Keratinocyte (primary cell): Measurements from ENCODE around the gene TYROBP. TPM values are rescaled to one million over a fixed set of nuclear protein-coding genes. Genes with fewer than 3 reads are reported as not detected.

Experiments used
- DNase-seq: peaks from one replicate; pipeline ENCODE4 v3.0.0-alpha.2; 2011; ENCODE audit warnings: low read depth, missing footprints, low spot score
- FAIRE-seq: peaks from 2 replicates; lab custom pipeline; 2011; peaks lifted over from hg19 to GRCh38; lab: Jason Lieb, UNC
- H2AFZ ChIP-seq: 2 replicates; pipeline ENCODE4 v1.6.0; 2012; ENCODE audit warnings: low read length, control low read depth, inconsistent platforms; ENCODE audit not compliant: control insufficient read depth
- H3K27ac ChIP-seq: 2 replicates; pipeline ENCODE4 v1.5.1; 2011; ENCODE audit warnings: low read length; ENCODE audit not compliant: control insufficient read depth, insufficient read depth
- H3K27me3 ChIP-seq: 3 replicates; pipeline ENCODE4 v1.6.0; 2011; ENCODE audit warnings: low read length; ENCODE audit not compliant: control insufficient read depth, insufficient read depth; ENCODE audit errors: extremely low read depth
- H3K36me3 ChIP-seq, 2 experiments: 2 replicates in 1 of 2; 3 replicates in 1 of 2; pipeline ENCODE4 v1.5.1; 2011; ENCODE audit warnings: low read length in 2 of 2, mild to moderate bottlenecking in 1 of 2; ENCODE audit not compliant: control insufficient read depth in 2 of 2, insufficient read depth in 2 of 2; ENCODE audit errors: extremely low read depth in 1 of 2
- H3K4me1 ChIP-seq: 3 replicates; pipeline ENCODE4 v1.5.1; 2011; ENCODE audit warnings: low read length; ENCODE audit not compliant: control insufficient read depth, insufficient read depth; ENCODE audit errors: extremely low read depth
- H3K4me2 ChIP-seq: 3 replicates; pipeline ENCODE4 v1.6.0; 2011; ENCODE audit warnings: low read depth, low read length; ENCODE audit not compliant: control insufficient read depth, insufficient read depth; ENCODE audit errors: extremely low read depth
- H3K4me3 ChIP-seq, 3 experiments: fragments of 200-600 bp in 1 of 3; sonication (generic) in 1 of 3; 2 replicates in 2 of 3; 3 replicates in 1 of 3; pipeline ENCODE4 v1.5.1; 2011 to 2016; ENCODE audit warnings: low read length in 3 of 3, mild to moderate bottlenecking in 3 of 3, control low read depth in 2 of 3, inconsistent platforms in 1 of 3, low read depth in 1 of 3, mixed read lengths in 1 of 3, mixed run types in 1 of 3, moderate library complexity in 1 of 3; ENCODE audit not compliant: control insufficient read depth in 2 of 3, insufficient read depth in 2 of 3; ENCODE audit errors: extremely low read depth in 1 of 3
- H3K79me2 ChIP-seq: 2 replicates; pipeline ENCODE4 v1.6.0; 2012; ENCODE audit warnings: low read length; ENCODE audit not compliant: control insufficient read depth, insufficient read depth
- H3K9ac ChIP-seq: 3 replicates; pipeline ENCODE4 v1.6.0; 2011; ENCODE audit warnings: low read length; ENCODE audit not compliant: control insufficient read depth, insufficient read depth; ENCODE audit errors: extremely low read depth
- H3K9me1 ChIP-seq: 3 replicates; pipeline ENCODE4 v1.6.0; 2011; ENCODE audit warnings: low read length; ENCODE audit not compliant: control insufficient read depth, insufficient read depth; ENCODE audit errors: extremely low read depth
- H3K9me3 ChIP-seq: 2 replicates; pipeline ENCODE4 v1.5.1; 2012; ENCODE audit warnings: low read depth, low read length; ENCODE audit not compliant: control insufficient read depth
- H4K20me1 ChIP-seq: 3 replicates; pipeline ENCODE4 v1.6.0; 2011; ENCODE audit warnings: low read length; ENCODE audit not compliant: control insufficient read depth, insufficient read depth; ENCODE audit errors: extremely low read depth
- EZH2 ChIP-seq: IDR thresholded peaks from one replicate; pipeline ENCODE4 v1.6.1; 2012; ENCODE audit warnings: inconsistent platforms, mild to moderate bottlenecking, low read length, moderate library complexity
- dilution Hi-C: fragments of 300-500 bp; cut with MboI; formaldehyde crosslinking; loops from one replicate; pipeline ENCODE4 v1.7.0; 2020; ENCODE audit warnings: low sequenced_read_pairs; ENCODE audit not compliant: extremely low pct_ligation_motif_present
- polyA plus RNA-seq, 5 experiments: library from polyadenylated mRNA; depleted of rRNA in 3 of 5; stranded (reverse) in 3 of 5; stranded (forward) in 1 of 5; unstranded in 1 of 5; fragments of >200 nt; gene quantifications; 1 replicate in 1 of 5; 2 replicates in 3 of 5; 3 replicates in 1 of 5; pipeline versions ENCODE4 v1.2.1 to v1.2.3, GENCODE V29; 2011 to 2012; ENCODE audit warnings: missing spikeins in 2 of 5, low read depth in 1 of 5, low replicate concordance in 1 of 5
- TF ChIP-seq, protein P1 (sequence below), 3 experiments: IDR thresholded peaks in 1 of 3; conservative IDR thresholded peaks in 1 of 3; optimal IDR thresholded peaks in 1 of 3; 2 replicates in 2 of 3; 3 replicates in 1 of 3; pipeline versions ENCODE3 to v1.5.1; 2011; ENCODE audit warnings: low read length in 3 of 3, mild to moderate bottlenecking in 3 of 3, moderate library complexity in 2 of 3, control low read depth in 1 of 3, inconsistent platforms in 1 of 3; ENCODE audit not compliant: insufficient read depth in 2 of 3; ENCODE audit errors: extremely low read depth in 1 of 3

Gene TYROBP
- polyA plus RNA-seq, 1 donor (not counting 4 experiments of a cell fraction or from before 2014, with no cell fraction given): not detected

DNA sequence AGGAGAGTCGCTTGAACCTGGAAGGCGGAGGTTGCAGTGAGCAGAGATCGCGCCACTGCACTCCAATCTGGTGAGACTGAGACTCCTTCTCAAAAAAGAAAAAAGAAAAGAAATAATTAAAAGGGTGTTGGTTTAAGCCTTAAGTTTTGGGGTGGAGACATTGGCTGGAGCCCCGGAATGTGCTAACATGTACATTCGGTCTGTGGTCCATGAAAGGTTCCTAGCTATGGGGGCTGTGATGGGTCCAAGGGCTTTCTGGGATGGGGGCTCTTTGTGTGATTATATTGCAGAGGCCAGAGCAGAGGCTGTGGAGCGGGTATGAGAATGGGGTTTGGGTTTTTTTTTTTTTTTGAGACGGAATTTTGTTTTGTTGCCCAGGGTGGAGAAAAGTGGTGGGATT lies 22.2 kb downstream of the TYROBP start:
- dilution Hi-C loops: no loop called here
- Histone ChIP-seq H3K27me3 (no peaks in the 10 kb centered on the region), H3K9ac (no peak overlapping the region), H3K9me3 (no peaks in the 10 kb centered on the region), H3K4me3 (no peak overlapping the region), H3K4me2 (no peak overlapping the region), H3K79me2 (no peaks in the 10 kb centered on the region), H3K27ac (no peak overlapping the region), H3K9me1 (no peaks in the 10 kb centered on the region), H3K4me1 (no peaks in the 10 kb centered on the region), H4K20me1 (no peaks in the 10 kb centered on the region), H3K36me3 (peaks cover 15 to 23% of the 10 kb centered on the region in 2 experiments), H2AFZ (no peak overlapping the region)
- DNase-seq (no peak), FAIRE-seq (no peak)
- TF ChIP-seq EZH2: no peak
- TF ChIP-seq, protein P1, sequence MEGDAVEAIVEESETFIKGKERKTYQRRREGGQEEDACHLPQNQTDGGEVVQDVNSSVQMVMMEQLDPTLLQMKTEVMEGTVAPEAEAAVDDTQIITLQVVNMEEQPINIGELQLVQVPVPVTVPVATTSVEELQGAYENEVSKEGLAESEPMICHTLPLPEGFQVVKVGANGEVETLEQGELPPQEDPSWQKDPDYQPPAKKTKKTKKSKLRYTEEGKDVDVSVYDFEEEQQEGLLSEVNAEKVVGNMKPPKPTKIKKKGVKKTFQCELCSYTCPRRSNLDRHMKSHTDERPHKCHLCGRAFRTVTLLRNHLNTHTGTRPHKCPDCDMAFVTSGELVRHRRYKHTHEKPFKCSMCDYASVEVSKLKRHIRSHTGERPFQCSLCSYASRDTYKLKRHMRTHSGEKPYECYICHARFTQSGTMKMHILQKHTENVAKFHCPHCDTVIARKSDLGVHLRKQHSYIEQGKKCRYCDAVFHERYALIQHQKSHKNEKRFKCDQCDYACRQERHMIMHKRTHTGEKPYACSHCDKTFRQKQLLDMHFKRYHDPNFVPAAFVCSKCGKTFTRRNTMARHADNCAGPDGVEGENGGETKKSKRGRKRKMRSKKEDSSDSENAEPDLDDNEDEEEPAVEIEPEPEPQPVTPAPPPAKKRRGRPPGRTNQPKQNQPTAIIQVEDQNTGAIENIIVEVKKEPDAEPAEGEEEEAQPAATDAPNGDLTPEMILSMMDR (optimal IDR thresholded peaks at IDR 0.05 in 1 of 3, IDR thresholded peaks at IDR 0.05 in 1 of 3, conservative IDR thresholded peaks at IDR 0.05 in 1 of 3; ENCODE audit: extremely low read depth in 1 of 3, insufficient read depth in 2 of 3, low read length in 3 of 3): no peak

DNA sequence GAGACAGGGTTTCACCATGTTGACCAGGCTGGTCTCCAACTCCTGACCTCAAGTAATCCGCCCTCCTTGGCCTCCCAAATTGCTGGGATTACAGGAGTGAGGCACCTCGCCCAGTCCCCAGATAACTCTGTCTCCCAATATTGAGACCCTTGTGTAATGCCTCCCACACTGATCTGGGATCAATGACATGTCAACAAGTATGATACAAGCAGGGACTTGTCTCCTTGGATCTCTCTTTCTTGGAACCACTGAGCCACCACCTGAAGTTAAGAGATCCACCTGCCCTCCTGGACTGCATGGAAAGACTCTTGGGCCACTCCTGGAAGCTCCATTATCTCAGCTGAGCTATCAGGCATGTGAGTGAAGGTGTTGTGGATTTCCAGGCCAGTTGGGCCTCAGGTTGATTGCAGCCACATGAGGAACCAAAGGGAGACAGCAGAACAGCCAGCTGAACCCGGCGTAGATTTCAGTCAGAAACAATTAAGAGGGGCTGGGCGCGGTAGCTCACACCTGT lies 22.8 kb downstream of the TYROBP start:
- no peak overlapping the region for H3K27ac ChIP-seq

More for the DNA sequence above, 22.8 kb downstream of the TYROBP start:
- H3K4me1 ChIP-seq: no peaks in the 10 kb centered on the region
- no peak overlapping the region for H3K4me3 ChIP-seq
- TF ChIP-seq, protein P1 (optimal IDR thresholded peaks at IDR 0.05 in 1 of 3, IDR thresholded peaks at IDR 0.05 in 1 of 3, conservative IDR thresholded peaks at IDR 0.05 in 1 of 3; ENCODE audit: extremely low read depth in 1 of 3, insufficient read depth in 2 of 3, low read length in 3 of 3): no peak
- TF ChIP-seq EZH2: no peak
- dilution Hi-C loops: no loop called here
- H3K9me1 ChIP-seq: no peaks in the 10 kb centered on the region
- DNase-seq (no peak), FAIRE-seq (no peak)
- H3K4me2 ChIP-seq: no peak overlapping the region
- H3K79me2 ChIP-seq: no peaks in the 10 kb centered on the region
- H3K27me3 ChIP-seq: no peaks in the 10 kb centered on the region
- no peaks in the 10 kb centered on the region for H3K9me3 ChIP-seq
- H2AFZ ChIP-seq: no peak overlapping the region
- no peak overlapping the region for H3K9ac ChIP-seq
- no peaks in the 10 kb centered on the region for H4K20me1 ChIP-seq
- peaks cover 15 to 20% of the 10 kb centered on the region in 2 experiments for H3K36me3 ChIP-seq
